Activated CD4-positive, alpha-beta T cell treated with anti-CD3 and anti-CD28 coated beads, Interleukin-10, Interleukin-2, amounts not matched to agents 100 ng/mL and 50 ng/mL, durations not matched to agents 16 hours and 8 hours (primary cell): Measurements from ENCODE around the gene NUDT2.

Experiments used
- DNase-seq: peaks from one replicate; pipeline ENCODE4 v3.0.0-alpha.2; 2020

The NUDT2 gene

DNA sequence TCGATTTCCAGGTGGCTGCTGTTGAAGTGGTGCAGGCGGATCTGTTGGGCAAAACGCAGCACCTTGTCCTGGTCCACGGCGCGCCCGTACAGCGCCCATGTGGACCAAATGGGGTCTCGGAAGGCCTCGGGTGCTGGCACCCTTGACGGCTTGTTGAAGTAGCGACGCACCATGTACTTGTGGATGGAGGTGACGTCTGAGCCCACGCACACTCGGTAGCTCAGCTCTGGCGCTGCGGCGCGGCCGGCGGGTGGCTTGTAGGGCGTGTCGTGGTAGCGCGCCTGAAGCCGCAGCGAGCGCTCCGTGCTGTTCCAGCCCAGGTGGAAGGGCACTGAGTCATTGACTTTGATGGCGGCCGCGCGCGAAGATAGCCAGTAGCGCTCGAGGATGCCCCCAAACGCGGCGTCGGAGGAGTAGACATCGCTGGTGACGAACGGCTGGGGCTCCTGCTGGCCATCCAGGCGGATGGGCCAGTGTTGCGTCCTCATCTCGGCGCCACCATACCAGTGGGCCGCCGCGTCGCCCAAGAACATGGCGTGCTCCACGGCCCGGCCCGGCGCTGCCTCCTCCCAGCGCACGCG, 42.6 kb downstream of the NUDT2 start:
- no peak for DNase-seq

DNA sequence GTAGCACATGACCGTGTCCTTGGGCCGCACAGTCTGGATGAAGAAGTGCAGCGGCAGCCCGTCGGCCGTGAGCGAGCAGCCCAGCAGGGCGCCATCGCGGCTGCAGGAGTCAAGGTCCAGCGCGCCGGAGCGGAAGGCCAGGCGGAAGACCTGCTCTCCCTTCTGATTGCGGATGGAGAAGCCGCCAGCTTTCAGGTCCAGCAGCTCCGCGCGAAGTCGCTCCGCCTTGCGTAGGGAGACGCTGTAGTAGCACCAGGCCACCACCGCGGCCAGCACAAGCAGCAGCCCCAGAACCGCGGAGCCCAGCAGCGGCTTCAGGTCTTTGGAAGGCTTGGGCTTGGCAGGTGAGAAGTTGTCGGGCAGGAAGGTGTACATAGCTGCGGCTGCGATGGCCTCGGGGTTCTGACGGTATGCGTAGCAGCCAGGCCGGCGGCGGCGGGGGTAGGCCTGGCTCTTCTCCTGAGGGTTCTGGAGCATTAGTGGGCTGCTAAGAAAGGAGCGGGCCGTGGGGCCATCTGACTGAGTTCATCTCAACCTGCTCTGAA, 43.2 kb downstream of the NUDT2 start:
- DNase-seq: no peak

DNA sequence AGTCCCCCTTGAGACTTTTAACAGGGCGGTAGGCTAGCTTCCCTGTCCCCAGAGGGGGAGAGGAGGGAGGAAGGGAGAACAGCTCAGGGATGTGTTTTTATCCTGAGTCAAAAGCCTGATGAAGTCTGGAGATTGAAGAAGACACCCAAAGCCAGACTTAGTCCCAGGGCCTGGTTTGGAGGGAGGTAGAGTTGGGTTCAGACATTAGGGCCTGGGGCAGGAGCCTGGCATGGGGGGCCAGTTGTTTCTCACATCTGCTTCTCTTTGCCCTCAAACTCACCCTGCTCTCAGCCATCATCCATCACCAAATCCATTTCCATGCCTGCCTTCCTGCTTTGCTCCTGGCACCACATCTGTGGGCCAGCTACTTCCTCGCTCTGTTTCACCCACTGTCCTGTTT, 44.4 kb downstream of the NUDT2 start:
- DNase-seq: no peak

DNA sequence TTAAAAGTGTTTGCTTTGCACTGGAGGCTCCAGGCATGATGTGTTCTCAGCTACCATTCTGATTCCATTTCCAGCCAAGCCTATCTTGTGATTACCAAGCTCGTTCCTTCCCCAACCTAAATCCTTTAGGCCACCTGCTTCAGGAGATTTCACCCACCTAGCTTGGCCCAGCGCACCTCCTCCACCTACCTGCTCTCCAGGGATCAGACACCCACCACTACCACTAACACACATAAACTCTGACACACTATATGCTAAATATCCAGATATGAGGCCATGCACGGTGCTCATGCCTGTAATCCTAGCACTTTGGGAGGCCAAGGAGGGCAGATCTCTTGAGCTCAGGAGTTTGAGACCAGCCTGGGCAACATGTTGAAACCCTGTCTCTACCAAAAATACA, 45.0 kb downstream of the NUDT2 start:
- no peak for DNase-seq

DNA sequence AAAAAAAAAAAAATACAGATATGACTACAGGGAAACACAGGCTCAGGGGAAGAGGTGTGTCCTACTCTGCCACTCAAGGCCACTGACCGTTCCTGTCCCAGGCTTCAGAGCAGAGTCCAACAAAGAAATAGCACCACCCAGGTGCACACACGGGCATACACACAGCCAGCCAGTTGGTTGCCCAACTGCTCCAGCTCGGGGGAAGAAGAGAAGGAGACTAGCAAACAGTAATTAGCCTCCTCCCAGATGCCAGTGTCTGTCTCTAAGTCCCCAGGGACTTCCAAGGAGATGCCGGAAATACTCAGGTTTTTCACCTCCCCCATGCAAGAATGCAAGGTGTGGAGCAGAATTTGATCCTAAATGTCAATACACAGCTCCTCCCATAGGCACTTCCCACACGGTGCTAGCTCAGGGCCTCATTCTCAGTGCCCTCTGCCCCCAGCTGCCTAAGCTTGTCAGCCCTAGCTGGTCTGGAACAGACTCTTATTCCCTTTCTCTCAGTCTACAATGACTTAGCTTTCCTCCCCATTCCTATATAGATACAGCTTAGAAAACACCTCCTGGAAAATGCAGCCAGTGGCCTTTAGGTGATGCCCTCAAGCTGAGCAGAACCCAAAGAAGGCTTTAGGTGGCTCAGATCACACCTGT, 45.7 kb downstream of the NUDT2 start:
- no peak for DNase-seq

DNA sequence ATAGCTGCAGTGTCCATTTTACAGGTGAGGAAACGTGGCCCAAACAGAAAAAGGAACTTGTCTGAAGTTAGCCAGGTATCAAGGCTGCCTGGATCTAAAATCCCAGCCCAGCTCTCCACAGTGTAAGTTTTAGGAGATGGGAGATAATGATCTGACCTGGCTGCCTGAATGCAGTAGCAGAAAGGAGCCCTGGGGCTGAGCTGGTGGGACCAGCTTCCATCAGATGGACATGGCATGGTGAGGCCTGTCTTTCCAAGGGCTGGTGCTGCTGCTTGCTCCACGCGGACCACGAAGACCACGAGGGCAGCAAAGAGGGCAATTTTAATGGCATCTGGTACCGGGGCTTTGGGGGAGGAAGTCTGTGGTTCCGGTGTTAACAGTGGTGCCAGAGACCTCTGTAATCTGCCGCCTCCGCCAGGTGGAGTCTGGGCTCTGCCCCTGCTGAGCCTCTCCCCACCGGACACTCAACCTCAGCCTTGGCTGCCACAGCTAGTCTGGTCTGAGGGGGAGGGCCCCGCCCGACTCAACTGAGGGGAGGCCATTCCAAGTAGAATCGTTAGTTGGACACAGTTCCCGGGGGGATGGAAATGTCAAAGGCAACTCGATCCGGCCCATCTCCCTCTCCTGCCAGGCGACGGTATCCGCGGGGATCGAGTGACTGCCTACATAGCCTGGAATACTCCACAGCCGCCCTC, 46.7 kb downstream of the NUDT2 start:
- peak; percentile 58 for DNase-seq

DNA sequence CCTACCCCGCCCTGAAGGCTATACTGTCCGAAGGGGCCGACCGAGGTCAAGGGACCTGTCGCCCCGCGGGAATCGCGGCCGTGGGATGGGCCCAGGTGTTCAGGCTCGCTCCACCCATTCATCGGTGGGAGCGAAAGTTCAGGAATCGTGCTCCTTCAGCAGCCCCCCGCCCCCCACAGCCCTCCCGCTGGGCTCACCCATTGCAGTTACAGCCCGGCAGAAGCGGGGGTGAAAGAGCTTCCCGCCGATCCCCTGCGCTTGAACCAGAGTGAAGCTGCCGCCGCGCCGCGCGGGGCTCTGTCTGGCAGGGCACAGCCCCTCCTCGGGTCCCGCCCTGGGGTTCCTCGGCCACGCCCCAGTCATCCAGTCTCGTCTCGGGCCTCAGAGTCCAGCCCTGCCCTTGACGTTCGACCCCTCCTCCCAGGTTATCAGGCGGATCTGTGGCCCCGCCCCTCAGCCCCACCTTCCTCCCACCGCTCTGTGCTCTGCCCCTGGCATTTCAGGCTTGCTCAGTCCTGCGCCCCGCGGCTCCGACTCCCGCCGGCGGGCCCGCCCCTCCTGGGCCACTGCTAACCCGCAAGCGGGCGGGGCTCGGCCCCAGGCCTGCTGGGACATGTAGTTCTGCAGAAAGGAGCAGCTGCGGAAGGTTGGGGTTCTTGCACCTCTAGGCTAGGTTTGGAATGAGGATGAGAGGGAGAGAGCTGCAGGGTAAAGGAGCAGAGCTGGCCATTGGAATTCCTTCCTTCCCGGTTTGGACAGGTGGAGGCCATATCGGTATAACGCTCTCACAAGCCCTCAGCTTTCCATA, 47.4 kb downstream of the NUDT2 start, which contains the start of gene MYORG:
TSS of gene MYORG (minus strand) at position 303 of the 808 bp plus-strand sequence. CDS start 3,955 bp downstream, outside the sequence.
- DNase-seq: peak; percentile 98

DNA sequence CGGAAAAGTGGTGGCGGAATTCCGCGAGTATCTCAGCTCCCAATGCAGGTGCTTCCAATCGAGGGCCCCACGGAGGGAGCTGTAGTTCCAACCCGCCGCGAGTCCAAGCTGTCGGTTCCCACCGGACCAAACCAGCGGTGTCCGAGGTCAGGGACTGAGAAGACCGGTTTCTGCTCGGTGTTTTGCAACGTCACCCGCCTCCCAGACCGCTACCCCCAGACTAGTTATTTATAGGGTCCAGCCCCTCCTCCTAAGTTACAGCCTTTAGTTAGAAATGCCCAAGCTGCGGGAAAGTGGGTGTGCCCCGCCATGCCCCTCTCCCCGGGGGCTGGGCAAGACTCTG, 48.0 kb downstream of the NUDT2 start:
- no peak for DNase-seq

DNA sequence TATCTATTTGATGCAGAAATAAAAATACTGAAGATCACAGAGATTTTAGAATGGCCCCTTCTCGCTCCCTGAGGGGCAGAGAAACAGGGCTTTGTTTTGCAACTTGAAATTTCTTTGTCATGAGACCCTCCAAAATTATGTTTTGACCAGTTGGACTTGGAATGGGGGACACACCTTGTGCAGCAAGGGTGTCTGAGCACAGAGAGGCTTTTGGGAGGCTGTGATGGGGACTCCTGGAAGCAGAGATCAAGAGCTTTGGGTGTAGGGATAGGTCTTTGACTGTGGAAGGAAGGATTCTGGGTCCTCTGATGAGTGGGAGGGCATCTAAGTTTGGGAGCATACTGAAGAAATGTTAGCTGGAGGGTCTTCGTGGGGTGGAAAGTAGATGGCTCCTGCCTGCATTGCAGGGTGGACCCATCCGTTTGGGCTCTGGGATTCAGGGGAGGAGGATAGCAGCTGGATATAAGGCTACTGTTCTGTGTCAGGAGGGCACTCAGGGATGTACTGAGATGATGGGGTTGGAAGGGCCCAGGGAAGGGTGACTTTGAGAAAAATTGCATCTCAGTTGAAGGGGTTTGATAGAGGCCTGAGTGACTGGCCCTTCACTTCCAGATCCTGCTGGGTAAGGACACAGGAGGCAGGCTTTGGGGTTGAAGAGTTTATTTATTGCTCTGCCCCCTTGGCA, 49.1 kb downstream of the NUDT2 start:
- DNase-seq: no peak

DNA sequence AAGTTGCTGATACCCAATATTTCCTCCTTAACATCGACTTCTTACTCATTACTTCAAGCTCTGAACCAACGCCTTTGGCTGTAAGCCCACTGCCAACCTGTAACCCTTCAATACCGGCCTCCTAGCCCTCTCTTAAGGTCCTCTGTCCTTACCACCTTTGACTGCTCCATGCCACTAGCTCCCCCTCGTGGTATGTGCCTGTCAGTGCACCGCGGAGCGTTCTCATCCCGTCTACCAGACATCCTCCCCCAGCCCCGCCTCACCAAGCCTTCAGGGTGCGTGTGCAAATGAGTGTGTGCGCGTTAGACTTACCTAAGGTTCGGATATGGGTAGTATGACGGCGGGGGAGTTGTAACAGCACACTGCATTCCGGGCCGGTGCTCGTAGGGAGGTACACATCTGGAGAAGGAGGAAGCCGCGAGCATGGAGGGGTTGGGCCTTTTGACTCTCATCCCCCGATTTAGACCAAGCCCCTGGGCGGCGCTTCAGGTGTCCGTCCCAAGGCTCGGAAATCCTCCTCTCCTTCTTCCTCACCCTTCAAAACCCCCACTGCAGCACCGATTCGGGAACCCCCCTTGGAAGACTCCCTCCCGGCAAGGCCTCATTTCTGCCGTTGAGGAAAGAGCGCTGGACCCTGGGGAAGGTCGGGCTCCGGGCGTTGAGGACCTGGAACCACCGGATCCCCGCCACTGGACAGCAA, 50.1 kb downstream of the NUDT2 start:
- peak; percentile 94 for DNase-seq

DNA sequence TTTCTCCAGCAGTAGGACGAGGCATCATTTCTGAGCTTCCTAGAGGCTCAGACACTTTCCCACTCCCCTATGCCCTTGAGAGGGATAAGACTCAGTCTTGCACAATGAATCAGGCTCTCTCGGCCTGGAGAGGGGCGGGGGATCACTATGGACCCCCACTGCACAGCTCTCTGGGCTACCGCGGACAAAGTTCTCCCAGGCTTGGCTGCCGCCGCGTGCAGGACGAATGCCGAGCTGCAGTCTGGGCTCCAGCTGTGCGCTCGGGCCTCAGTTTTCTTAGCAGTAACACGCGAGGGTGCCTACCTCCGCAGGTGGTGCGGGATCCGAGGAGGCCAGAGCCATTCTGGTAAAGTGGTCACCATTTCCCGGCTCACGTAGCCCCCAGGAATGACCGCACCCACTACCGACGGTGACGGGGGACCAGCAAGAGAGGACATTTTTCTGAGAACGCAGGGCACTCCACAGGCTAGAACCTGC, 50.7 kb downstream of the NUDT2 start:
- no peak for DNase-seq

DNA sequence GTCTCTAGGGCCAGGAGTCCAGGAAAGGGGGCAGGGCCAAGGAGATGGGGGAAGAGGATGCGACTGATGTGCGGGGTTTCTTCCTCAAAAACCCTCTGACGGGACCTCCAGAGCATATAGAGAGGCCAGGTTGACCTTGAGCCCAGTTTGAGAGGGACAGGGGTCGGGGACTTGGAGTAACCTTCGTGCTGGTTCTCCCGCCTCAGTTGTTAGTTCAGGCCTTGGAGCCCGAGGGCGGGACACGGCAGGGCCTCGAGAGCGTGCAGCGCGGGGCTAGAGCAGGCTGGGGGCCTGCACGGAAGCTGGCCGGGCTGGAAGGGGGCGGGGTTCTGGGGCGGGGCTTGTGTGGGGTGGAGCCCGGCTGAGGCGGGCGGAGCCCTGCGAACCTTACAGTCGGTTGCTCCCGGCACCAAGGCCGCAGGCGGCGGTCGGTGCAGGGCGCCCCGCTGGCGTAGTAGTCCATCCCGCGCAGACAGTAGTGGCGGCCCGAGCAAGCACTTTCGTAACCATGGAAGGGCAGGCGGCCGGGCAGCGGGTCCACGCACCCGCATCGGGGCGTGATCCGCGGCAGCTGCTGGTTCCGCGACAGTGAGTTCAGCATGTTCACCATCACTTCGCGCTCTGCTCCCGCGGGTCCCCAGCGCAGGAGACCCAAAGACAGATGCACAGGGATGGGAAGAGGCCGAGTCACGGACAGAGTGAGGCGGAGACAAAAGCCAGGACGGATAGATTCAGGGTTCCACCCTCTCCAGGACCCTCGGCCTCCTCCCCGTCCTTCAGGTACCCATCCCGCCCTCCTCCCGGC, 51.3 kb downstream of the NUDT2 start:
- peak; percentile 83 for DNase-seq

DNA sequence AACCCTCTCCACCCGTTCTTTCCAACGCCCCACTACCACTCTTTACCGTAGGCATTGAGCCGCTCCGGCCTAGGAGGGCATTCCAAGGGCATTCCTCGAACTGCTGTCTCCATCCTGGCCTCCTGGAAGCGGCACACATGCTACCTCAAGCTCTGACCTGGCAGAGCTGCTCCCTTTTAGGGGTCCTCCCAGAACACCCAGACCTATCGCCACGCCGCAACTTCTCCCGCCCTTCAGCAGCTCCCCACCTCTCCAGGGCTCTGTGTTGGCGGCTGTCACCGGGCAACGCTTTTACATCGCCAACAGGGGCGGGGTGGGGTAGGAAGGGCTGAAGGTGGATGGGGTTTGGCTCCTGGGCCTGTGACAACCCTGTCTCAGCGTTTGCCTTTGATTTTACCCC, 52.0 kb downstream of the NUDT2 start:
- DNase-seq: no peak

DNA sequence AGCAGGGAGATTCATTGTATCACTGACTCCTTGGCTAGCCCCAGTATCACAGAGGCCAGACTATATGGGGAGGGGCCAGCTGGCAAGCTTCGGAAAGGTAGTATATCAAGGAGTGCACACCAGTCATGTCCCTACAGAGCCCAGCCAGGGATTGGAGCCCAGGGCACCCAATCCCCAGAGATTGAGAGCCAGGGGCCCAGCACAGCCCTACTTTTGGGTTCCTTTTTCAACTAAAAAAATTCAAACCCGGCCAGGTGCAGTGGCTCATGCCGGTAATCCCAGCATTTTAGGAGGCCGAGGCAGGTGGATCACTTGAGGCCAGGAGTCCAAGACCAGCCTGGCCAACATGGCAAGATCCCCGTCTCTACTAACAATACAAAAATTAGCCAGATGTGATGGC, 52.7 kb downstream of the NUDT2 start:
- DNase-seq: no peak

DNA sequence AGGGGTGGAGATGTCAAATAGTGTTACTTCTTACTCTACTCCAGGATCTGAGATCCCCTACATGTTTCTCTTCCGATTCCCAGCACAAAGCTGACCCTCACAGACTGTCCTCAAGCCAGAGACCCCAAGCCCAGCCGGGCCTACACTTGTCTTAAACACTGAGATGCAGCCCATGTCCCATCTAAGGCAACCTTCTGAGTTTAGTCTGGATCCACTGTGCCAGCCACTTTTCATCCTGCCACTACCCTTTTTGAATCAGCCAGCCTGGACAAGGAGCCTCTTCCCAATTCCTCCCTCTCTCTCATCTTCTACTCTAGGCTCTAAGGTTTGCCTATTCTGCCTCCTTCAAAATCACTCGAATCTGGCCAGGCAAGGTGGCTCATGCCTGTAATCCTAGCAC, 53.5 kb downstream of the NUDT2 start:
- DNase-seq: no peak

DNA sequence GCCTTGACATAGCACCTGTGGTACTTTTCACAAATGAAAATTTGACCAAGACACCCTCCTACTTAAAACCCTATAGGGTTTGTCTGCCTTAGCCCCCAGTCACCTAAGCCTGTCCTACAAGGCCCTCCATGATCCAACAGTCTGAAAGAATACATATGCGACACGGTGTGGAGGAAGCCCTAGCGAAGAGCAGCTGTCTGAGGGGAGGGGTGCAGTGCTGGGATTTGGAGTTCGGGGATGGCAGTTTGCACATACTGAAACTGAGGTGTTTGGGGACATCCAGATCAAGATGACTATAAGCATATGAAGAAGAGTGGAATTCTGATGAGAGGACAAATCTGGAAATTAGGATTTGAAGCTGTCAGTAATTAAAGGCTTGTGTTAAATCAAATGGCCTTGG, 54.5 kb downstream of the NUDT2 start:
- DNase-seq: no peak

DNA sequence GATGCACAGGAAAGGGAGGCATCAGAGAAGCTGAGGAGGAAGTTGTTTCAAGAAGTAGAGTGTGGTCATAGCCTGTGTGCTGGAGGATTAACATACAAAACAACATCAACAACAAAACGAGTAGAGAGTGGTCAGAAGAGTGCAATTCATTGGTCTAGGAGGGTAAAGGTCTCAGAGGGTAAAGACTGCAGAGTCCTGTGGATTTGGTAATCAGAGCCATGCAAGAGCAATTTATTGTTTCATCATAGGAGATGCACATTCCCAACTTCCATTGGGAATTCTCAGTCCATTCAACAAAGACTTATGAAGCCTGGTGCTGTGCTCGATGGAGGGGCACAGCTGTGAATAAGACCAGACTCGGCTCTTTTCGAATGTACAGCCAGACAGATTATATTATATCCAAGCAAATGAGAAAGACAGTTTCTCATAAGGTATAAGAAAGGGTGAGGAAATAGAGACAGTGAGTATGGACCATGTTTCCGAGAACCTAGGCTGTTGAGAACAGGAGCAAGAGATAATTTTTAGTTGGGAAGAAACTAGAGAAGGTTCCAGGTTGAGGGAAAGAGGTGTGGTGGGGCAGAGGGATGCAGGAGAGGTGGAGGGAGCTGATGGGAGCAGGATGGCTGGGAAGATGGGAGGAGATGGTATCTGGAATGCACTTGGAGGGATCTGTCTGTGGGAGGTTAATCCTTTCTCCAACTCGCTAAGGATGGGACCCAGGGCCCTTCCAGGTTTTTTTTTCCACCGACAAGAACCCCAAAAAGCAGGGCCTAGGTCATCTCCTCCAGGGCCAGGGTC, 55.2 kb downstream of the NUDT2 start:
- DNase-seq: no peak

DNA sequence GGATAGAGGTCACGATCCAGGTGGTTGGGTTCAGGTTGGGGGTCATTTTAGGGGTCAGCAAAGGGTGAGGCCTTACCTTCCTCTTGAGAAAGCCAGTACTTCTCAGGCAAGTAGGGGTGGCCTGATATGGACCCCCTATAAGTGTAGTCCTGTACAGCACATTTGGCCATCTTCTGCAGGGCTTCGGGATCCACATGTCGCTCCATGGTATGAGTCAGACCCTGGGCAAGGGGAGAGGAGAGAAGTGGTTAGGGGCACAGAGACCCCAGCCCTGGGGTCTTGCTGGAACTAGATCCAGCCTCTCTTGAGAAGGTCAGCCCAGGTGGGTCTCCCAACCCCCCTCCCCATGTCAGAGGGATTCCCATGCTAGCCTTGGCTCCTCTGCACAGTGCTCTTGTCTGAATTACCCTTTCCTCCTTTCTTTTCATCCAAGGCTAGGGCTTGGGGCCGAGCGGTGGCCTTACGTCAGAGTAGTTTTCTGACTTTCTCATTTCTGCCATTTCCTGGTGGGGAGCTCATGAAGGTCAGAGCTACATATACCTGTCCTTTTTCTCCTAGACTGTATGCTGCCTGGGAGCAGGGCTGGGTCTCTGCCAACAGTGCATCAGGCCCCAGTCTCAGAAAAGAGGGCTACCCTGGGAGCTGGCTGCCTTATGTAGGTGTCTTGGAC, 56.3 kb downstream of the NUDT2 start:
- no peak for DNase-seq

DNA sequence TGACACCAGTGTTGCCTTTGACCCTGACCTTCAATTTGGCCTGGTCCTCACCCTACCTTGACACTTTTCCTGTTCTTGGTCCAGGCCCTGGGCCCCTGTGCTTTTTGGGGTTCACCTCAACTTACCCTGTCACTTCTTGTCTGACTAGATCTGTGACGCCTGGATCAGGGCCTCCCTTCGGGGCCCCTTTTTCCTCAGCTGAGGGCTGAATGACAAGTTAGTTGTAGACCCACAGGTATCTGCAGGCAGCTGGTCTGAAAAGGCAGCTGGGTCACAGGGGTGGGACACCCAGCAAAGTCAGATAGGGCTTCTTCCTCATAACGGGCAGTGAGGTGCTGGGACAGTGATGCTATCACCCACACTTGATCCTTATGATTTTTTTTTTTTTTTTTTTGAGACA, 57.3 kb downstream of the NUDT2 start:
- no peak for DNase-seq

DNA sequence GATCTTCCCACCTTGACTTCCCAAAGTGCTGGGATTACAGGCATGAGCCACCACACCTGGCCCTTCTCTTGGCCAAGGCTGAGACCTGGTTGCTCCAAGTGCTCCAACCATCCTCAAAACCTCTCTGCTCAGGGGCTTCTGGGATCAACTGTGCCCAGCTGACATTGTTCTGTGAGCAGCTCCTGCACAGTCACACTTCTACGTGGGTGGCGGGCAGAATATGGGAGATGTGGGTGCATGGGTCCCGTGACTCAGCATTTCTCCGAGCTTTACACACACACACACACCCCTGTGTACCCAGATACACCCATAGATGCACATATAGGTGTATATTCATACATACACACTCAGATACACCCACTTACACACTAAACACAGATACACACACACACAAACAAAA, 57.9 kb downstream of the NUDT2 start:
- DNase-seq: no peak
